Measurements from ENCODE around the gene PCBP3.

DNA sequence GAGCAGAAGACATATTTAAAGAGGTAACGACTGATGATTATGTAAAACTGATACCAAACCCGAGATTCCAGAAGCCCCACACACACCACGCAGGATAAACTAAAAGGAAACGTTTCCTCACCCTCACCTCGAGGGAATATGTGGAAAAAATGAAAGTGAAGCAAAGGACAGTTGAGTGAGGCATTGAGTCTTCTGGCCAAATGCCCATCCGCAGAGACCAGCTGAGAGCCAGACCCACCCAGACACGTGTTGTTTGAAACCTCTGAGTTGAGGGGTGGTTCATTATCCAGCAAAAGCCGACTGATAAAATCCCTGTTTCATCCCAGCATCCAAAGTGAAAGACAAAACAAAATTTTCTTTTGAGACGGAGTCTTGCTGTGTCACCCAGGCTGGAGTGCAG lies 29.6 kb upstream of the PCBP3 start:
- no peak for TF ChIP-seq TAF1 (IDR thresholded peaks at IDR 0.05; ENCODE audit: borderline replicate concordance, low read depth, low read length)
- no peak for TF ChIP-seq POLR2A (IDR thresholded peaks at IDR 0.05; ENCODE audit: low read depth, low read length)
- no peak for TF ChIP-seq POLR2AphosphoS5 (IDR thresholded peaks at IDR 0.05; ENCODE audit: low read depth, low read length)
